Umbilical cord (tissue), 2 donors: ENCODE results near the gene ITPKB. TPM values are rescaled to one million over a fixed set of nuclear protein-coding genes. Genes with fewer than 3 reads are reported as not detected.
A peak's percentile ranks its signal among the peaks of the same experiment; 100 is the strongest.

Experiments used
- DNase-seq: peaks from one replicate; pipeline ENCODE4 v3.0.0-alpha.2; 2015; ENCODE audit warnings: low spot score
- total RNA-seq: library from RNA; depleted of rRNA; stranded (reverse); fragments of >200 nt; gene quantifications from one replicate; pipeline ENCODE4 v1.2.3, GENCODE V29; 2014; ENCODE audit warnings: low replicate concordance; ENCODE audit not compliant: insufficient read depth

The ITPKB gene
- total RNA-seq, 1 donor from 2014 or later = 15.4 TPM

- DNase-seq = no peak
Measured at GRCh38 chr1:226638001-226638601, 101.0 kb downstream of the ITPKB start.

GRCh38 chr1:226637147-226637935 is 101.7 kb downstream of the ITPKB start:
- peak; percentile 55 for DNase-seq

GRCh38 chr1:226636847-226637096 is 102.3 kb downstream of the ITPKB start:
- DNase-seq = no peak

GRCh38 chr1:226635456-226635941 is 103.6 kb downstream of the ITPKB start:
- no peak for DNase-seq

GRCh38 chr1:226634611-226635246 is 104.4 kb downstream of the ITPKB start:
- no peak for DNase-seq

GRCh38 chr1:226634166-226634588 is 104.9 kb downstream of the ITPKB start:
- DNase-seq = peak; percentile 57

- no peak for DNase-seq
Measured at GRCh38 chr1:226633541-226634165, 105.4 kb downstream of the ITPKB start.

GRCh38 chr1:226632922-226633351 is 106.1 kb downstream of the ITPKB start:
- no peak for DNase-seq

- DNase-seq = no peak
Measured at GRCh38 chr1:226632169-226632879, 106.8 kb downstream of the ITPKB start.

GRCh38 chr1:226631229-226632000 is 107.7 kb downstream of the ITPKB start:
- DNase-seq = no peak

GRCh38 chr1:226630592-226630991 is 108.5 kb downstream of the ITPKB start:
- no peak for DNase-seq

- no peak for DNase-seq
Measured at GRCh38 chr1:226629896-226630550, 109.1 kb downstream of the ITPKB start.

GRCh38 chr1:226629210-226629895 is 109.7 kb downstream of the ITPKB start:
- DNase-seq = no peak

GRCh38 chr1:226628612-226629155 is 110.4 kb downstream of the ITPKB start:
- no peak for DNase-seq

- DNase-seq = no peak
Measured at GRCh38 chr1:226627924-226628611, 111.0 kb downstream of the ITPKB start.

GRCh38 chr1:226627050-226627755 is 111.9 kb downstream of the ITPKB start:
- no peak for DNase-seq

GRCh38 chr1:226626577-226626956 is 112.5 kb downstream of the ITPKB start:
- DNase-seq = peak; percentile 65
